Transverse colon (tissue), 4 donors: Measurements from ENCODE around the gene UBE2L3.

Experiments used
- CTCF ChIP-seq, 5 experiments: fragments of 200-600 bp in 3 of 5; fragments of 450-650 bp in 2 of 5; sonication (generic) in 3 of 5; IDR thresholded peaks; 1 replicate in 2 of 5; 2 replicates in 3 of 5; pipeline ENCODE4 v1.5.1; 2016 to 2017; ENCODE audit warnings: antibody characterized with exemption in 5 of 5, inconsistent platforms in 3 of 5, mild to moderate bottlenecking in 2 of 5, moderate library complexity in 1 of 5
- POLR2A ChIP-seq: fragments of 450-650 bp; IDR thresholded peaks from one replicate; pipeline ENCODE4 v1.6.1; 2016; ENCODE audit warnings: antibody characterized with exemption, mild to moderate bottlenecking, moderate library complexity
- POLR2AphosphoS5 ChIP-seq, 3 donors: sonication (generic); formaldehyde crosslinking; IDR thresholded peaks; one replicate each; pipeline ENCODE4 v1.6.1; 2016; ENCODE audit warnings: antibody characterized with exemption in 3 of 3

- no peak for TF ChIP-seq CTCF (IDR thresholded peaks at IDR 0.05)
- TF ChIP-seq POLR2A: no peak
- TF ChIP-seq POLR2AphosphoS5 (IDR thresholded peaks at IDR 0.05): no peak
Measured at GRCh38 chr22:21573750-21574494, 6.4 kb downstream of the UBE2L3 start.
